GM21717 (cell line): ENCODE measurements around the gene PPP3CB.
"Not testable (repeated sequence)": the region's sequence is repeated elsewhere in the genome, so short reads cannot be mapped to it uniquely, and the experiment has no call there.

Experiments
- ATAC-seq: cut with Tn5 transposase; IDR thresholded peaks from one replicate; pipeline ENCODE4 v1.9.1; 2021; ENCODE audit warnings: mild to moderate bottlenecking, moderate library complexity; ENCODE audit not compliant: unreplicated experiment

PPP3CB gene

DNA sequence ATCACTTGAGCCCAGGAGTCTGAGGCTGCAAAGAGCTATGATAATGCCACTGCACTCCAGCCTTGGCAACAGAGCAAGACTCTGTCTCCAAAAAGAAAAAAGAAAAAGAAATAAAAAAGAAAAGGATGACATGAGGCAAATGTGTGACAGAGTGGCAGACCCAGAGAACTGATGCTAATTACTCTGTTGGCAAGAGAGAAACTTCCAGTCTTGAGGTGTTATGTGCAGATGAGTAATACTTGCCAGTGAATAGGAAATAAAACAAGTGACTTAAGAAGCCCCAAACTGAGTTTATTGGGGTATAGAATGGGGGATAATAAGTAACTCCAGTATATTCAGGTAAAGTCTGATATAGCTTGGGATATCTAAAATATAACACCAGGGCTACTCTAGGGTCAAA, 72.5 kb downstream of the PPP3CB start:
- ATAC-seq = no peak

DNA sequence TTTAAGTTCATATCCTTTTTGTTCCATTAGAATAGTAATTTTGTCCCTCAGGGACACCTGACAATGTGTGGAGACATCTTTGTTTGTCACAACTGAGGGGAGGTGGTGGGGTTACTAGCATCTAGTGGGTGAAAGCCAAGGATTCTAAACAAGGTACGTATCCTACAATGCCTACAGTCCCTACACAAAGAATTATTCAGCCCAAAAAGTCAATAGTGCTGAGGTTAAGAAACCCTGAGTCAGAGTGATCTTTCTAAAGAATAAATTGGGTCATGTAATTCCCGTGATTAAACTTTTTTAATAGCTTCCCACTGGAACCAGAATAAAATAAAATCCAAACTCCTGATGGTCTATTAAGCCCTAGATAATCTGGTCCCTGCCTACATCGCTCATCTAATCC, 79.3 kb downstream of the PPP3CB start:
- ATAC-seq = no peak

DNA sequence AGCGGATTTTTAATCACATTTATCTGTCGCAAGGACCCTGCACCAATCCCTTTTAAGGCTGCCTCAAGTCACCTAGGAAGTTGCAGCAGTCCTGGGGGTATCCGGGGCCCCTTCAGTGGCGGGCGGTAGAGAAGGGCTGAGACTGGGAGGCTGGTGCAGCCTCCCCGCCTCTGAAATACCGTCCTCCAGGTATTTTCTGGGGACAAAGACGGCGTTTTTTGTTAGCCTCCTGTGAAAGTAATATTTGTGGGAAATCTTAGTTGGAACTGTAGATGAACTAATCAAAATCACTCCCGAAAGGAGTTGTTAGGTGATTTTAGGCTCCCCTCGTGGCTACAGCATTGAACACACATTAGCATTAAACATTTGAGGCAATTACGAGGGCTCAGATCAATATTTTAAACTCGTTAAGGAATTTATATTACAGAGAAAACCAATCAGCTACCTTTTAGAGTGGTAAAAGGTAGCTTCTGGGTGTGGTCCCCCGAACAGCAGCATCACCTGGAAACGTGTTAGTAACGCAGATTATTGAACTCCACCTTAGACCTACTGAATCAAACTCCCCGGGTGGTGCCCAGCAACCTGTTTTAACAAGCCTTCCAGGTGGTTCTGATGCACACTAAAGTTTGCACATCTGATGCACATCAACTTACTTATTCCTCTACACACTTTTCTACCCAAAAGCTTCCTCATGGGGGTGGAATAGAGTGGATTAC, 81.4 kb downstream of the PPP3CB start:
- peak; percentile 27 for ATAC-seq

DNA sequence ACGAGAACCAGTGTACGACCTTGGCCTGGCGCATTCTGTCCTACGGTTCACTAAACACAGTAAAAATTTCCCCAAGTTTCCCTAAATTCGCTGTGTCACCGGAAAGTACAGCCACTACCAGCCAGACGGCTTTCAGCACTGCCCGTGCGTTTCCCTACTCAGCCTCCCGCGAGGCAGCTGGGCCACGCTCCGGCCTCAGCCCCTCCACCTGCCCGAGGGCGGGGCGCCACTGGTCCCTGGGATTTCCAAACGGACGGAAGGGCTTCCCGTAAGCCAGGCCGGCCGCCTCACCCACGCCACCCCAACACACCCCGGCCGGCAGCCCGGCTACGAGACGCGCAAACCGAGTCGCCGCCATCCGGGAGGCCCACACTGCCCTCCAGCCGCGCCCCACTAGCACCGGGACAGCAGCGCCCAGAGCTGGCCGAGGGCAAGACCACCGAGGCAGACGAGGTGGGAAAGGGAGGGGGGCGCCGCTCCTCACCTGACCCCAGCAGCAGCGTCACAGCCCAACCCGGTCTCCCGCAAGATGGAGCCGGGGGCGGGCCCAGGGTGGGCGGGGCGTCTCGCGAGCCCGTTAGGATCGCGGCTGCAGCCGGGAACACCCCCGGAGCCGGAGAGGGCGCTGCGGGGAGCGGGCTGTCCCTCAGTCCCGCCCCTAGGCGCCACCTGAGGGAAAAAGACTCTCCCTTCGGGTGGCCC, 82.1 kb downstream of the PPP3CB start, which contains the start of gene ANXA7:
TSS of gene ANXA7 (minus strand) at position 531 of the 702 bp plus-strand sequence. CDS start 13,202 bp downstream, outside the sequence.
- ATAC-seq = peak; percentile 88

DNA sequence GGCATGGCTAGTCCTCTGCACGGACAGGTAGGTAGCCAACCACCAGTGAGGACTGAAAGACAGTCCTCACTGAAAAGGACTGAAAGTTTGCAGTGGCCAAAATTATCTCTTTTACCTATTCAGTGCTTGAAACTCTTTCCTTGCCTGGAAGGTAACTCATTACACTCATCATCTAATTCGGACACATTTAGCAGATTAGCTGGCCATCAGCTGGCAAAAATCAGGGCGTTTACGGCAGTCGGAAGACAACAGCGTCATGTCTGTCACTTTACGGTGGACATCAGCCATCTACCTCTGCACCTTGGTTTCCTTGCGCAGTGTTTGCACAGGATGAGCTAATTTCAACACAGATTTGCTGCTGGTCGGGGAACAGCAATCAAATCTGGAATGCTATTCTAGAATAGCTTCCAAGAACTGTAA, 82.7 kb downstream of the PPP3CB start:
- peak; percentile 27 for ATAC-seq

DNA sequence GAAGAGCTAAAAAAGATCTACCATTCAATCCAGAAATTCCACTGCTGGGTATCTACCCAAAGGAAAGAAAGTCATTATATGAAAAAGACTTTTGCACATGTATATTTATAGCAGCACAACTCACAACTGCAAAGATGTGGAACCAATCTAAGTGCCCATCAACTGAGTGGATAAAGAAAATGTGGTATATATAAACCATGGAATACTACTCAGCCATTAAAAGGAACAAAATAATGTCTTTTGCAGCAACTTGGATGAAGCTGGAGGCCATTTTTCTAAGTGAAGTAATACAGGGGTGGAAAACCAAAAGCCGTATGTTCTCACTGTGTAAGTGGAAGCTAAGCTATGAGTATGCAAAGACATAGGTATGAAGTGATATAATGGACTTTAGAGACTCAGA, 84.9 kb downstream of the PPP3CB start:
- ATAC-seq = no peak

DNA sequence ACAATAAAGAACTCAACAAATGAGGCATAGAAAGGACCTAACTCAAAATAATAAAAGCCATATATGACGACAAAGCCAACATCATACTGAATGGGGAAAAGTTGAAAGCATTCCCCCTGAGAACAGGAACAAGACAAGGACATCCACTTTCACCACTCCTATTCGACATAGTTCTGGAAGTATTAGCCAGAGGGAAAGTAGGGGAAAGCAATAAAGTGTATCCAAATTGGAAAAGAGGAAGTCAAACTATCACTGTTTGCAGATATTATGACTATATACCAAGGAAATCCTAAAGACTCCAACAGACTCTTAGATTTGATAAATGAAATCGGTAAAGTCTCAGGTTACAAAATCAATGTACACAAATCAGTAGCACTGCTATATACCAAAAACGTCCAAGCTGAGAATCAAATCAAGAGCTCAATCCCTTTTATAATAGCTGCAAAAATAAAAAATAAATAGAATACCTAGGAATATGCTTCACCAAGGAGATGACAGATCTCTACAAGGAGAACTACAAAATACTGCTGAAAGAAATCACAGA, 86.8 kb downstream of the PPP3CB start:
- ATAC-seq = no peak

DNA sequence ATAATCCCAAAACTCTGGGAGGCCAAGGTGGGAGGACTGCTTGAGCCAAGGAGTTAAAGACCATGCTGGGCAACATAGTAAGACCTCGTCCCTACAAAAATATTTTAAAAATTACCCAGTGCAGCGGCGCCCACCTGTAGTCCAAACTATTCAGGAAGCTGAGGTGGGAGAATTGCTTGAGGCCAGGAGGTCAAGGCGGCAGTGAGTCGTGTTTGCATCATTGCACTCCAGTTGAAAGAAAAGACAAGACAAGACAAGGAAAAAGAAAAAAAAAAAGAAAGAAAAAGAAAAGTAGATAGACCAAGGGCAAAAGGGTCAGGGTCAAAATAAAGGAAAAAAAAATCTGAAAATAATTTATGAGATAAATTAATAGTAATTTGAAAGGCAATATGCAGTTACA, 87.8 kb downstream of the PPP3CB start:
- ATAC-seq = no peak

DNA sequence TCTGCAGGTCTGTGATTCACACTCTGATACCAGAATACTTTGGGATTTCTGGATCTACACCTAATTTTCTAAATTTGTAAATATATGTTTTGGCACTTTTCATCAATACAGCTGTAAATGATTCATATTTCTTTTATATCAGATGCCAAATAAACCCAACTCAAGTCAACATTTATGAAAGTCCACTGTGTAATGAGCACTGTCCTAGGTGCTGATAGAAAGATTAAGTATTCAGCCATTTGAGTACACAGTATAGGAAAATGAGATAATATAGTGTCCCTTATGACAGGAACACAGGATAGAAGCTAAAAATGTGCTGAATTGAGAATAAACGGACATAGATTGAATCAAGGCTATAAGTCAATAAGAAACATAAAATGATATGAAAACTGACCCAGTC, 88.3 kb downstream of the PPP3CB start:
- no peak for ATAC-seq

DNA sequence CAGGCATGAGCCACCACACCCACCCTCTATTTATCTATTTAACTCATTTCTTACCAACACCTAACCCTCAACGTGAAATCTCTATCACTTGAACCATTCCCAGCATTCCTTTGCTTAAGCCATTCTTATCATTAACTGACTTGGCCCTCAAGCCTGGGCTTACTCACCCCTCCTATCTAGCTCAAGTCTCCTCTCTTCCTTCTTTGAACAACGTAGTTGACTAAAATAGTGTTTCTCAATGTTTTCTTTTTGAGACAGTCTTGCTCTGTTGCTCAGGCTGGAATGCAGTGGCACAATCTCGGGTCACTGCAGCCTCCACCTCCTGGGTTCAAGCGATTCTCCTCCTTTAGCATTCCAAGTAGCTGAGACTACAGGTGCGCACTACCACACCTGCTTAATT, 89.0 kb downstream of the PPP3CB start:
- ATAC-seq = no peak

DNA sequence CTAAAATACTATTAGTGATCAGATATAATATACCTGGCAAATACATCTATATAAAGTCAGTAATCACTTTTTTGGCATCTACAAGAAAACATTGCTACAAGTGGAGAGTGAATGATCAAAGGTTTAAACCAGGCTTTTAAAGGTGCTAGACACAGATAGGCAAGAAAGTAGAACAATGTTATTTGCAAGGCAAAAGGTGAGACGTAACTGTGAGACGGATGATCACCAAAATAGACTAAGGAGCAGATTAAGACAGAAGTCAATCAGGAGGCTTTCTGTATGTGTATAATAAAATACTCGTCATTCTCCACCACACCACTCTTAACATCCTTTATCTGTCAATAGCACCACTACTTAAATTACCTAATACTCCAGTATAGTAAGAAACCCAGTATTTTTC, 90.3 kb downstream of the PPP3CB start:
- no peak for ATAC-seq

DNA sequence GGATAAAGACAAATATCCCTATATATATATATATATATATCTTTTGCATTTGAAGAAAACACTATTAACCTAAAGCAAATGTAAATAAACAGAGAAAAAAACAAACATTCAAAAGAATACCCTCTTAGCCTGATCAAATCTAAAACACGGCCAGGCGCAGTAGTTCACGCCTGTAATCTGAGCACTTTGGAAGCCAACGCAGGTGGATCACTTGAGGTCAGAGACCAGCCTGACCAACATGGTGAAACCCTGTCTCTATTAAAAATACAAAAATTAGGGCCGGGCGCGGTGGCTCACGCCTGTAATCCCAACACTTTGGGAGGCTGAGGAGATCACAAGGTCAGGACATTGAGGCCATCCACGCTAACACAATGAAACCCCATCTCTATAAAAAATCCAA, 91.1 kb downstream of the PPP3CB start:
- ATAC-seq = no peak

DNA sequence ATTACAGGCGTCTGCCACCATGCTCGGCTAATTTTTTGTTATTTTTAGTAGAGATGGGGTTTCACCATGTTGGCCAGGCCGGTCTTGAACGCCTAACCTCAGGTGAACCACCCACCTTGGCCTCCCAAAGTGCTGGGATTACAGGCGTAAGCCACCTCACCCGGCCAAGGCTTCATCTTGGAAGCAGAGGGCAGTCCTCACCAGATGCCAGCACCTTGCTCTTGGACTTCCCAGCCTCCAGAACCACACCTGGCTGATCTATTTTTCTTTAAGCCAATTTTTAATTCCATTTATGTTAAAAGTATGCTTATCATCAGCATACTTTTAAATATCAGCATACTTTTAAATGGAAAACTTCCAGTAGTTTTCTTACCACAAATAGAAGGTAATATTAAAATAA, 94.2 kb downstream of the PPP3CB start:
- no peak for ATAC-seq

DNA sequence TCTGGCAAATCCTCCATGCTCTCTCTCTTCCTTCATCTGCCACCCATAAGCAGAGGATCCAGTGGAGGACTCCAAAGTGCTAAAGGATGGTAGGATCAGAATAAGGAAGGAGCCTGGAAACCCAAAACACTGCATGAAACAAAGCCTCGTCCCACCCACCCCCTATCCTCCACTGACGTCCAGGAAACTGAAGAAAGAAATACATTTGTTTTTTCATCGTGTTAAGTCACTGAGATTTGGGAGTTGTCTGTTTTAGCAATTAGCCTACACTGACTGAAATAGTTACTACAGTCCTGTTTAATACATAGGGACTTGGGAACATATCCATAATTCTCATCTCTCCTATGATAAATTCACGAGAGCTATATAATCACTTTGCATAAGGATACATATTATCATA, 96.8 kb downstream of the PPP3CB start:
- no peak for ATAC-seq

DNA sequence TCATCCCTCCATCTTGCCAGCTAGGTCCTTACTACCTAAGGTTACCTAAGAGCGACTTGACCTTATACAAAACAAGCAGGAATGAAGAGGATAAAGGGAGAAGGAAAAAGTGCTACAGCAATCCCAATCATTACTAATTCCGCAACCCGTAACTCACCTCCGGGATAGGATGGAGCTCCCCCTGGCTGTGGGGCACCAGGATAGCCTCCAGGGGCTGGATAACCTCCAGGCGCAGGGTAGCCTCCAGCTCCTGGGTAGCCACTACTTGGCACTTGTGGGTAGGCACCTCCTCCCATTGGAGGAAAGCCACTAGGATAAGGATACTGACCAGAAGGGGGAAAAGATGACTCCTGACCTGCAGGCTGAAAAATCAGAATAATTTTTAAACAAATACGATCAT, 97.8 kb downstream of the PPP3CB start:
- ATAC-seq = no peak

DNA sequence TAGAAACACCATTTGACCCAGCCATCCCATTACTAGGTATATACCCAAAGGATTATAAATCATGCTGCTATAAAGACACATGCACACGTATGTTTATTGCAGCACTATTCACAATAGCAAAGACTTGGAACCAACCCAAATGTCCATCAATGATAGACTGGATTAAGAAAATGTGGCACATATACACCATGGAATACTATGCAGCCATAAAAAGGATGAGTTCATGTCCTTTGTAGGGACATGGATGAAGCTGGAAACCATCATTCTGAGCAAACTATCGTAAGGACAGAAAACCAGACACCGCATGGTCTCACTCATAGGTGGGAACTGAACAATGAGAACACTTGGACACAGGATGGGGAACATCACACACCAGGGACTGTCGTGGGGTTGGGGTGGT, 101.5 kb downstream of the PPP3CB start:
- ATAC-seq = not testable (repeated sequence)

DNA sequence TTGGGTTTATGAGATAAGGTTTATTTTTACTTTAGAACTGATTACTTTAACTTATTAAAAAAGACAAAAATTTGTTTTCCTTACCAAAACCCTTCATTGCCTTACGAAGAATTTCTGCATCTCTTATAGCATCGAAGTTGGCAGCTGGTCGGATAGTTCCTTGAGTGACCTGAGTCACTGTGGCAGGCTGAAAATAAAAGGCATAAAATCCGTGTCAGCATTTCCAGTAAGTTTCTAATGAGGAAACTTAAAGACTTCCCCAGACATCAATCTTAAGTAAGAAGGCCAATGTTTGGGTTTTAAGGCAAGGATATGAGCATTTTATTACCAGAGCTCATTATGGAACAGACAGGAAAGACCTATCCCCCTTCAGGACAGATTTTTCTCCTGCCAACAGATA, 107.6 kb downstream of the PPP3CB start:
- ATAC-seq = no peak

DNA sequence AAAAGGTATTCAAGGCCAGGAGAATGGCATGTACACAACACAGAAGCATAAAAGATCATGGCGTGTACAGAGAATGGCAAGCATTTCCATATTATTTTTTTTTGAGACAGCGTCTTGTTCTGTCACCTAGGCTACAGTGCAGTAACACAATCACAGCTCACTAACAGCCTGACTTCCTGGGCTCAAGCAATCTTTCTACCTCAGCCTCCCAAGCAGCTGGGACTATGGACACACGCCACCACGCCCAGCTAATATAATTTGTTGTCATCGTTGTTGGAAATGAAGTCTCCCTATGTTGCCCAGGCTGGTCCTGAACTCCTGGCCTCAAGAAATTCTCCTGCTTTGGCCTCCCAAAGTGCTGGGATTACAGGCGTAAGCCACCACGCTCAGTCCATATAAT, 109.2 kb downstream of the PPP3CB start:
- ATAC-seq = no peak
